Activated CD4-positive, alpha-beta T cell treated with anti-CD3 and anti-CD28 coated beads for 48 hours (primary cell): Measurements from ENCODE around the gene ANKRD23.
"Not testable (repeated sequence)": the region's sequence is repeated elsewhere in the genome, so short reads cannot be mapped to it uniquely, and the experiment has no call there.

Experiments used
- DNase-seq: peaks from one replicate; pipeline ENCODE4 v3.0.0-alpha.2; 2020

Gene ANKRD23

GRCh38 chr2:96843538-96844268 lies at the start of gene ANKRD23:
Gene ANKRD23 (minus strand): TSS chr2:96844021. CDS start chr2:96843992, 29 bp downstream.
- no peak for DNase-seq

- no peak for DNase-seq
These were observed 47.9 kb upstream of the ANKRD23 start for GRCh38 chr2:96891591-96892333.

- DNase-seq, result no peak
These were observed 47.0 kb upstream of the ANKRD23 start for GRCh38 chr2:96890726-96891385.

GRCh38 chr2:96890252-96890651 lies 46.4 kb upstream of the ANKRD23 start:
- DNase-seq, result no peak

GRCh38 chr2:96889502-96889901 lies 45.7 kb upstream of the ANKRD23 start:
- DNase-seq, result not testable (repeated sequence)

GRCh38 chr2:96888072-96889011 lies 44.5 kb upstream of the ANKRD23 start:
- no peak for DNase-seq

GRCh38 chr2:96887493-96888012 lies 43.7 kb upstream of the ANKRD23 start:
- DNase-seq, result no peak

GRCh38 chr2:96885432-96886347 lies 41.9 kb upstream of the ANKRD23 start:
- DNase-seq, result no peak

GRCh38 chr2:96884299-96885094 lies 40.7 kb upstream of the ANKRD23 start:
- no peak for DNase-seq

- DNase-seq, result no peak
These were observed 39.5 kb upstream of the ANKRD23 start for GRCh38 chr2:96883306-96883705.

GRCh38 chr2:96882906-96883305 lies 39.1 kb upstream of the ANKRD23 start:
- DNase-seq, result no peak

- no peak for DNase-seq
These were observed 38.4 kb upstream of the ANKRD23 start for GRCh38 chr2:96882230-96882629.

- no peak for DNase-seq
These were observed 37.8 kb upstream of the ANKRD23 start for GRCh38 chr2:96881349-96882195.

GRCh38 chr2:96880891-96881273 lies 37.1 kb upstream of the ANKRD23 start:
- DNase-seq, result no peak

- no peak for DNase-seq
These were observed 35.8 kb upstream of the ANKRD23 start for GRCh38 chr2:96879545-96880040.

- DNase-seq, result no peak
These were observed 35.1 kb upstream of the ANKRD23 start for GRCh38 chr2:96878796-96879544.

- no peak for DNase-seq
These were observed 34.4 kb upstream of the ANKRD23 start for GRCh38 chr2:96878171-96878570.

GRCh38 chr2:96877631-96878092 lies 33.8 kb upstream of the ANKRD23 start:
- DNase-seq, result no peak
